Fibroblast of the aortic adventitia (primary cell): ENCODE data around the gene MCC. TPM values are rescaled to one million over a fixed set of nuclear protein-coding genes. Genes with fewer than 3 reads are reported as not detected.

Experiments used
- DNase-seq: peaks from one replicate; pipeline ENCODE4 v3.0.0-alpha.2; 2010; ENCODE audit warnings: low read depth
- H3K4me3 ChIP-seq: 2 replicates; pipeline ENCODE4 v1.5.1; 2011; ENCODE audit warnings: low read depth, mild to moderate bottlenecking, control low read depth, low read length, moderate library complexity
- CTCF ChIP-seq: IDR thresholded peaks from 2 replicates; pipeline ENCODE4 v1.5.1; 2011; ENCODE audit warnings: mild to moderate bottlenecking, low read length, control low read depth, inconsistent platforms; ENCODE audit not compliant: insufficient read depth
- total RNA-seq: library from RNA; depleted of rRNA; stranded (reverse); fragments of >200 nt; gene quantifications from 2 replicates; pipeline ENCODE4 v1.2.3, GENCODE V29; 2012; ENCODE audit warnings: low replicate concordance

The MCC gene
- total RNA-seq, 1 donor = 62.4 TPM

GRCh38 chr5:113223315-113223714 lies 264.9 kb downstream of the MCC start:
- no peak for TF ChIP-seq CTCF

GRCh38 chr5:113221294-113222176 lies 266.7 kb downstream of the MCC start:
- no peak overlapping the region for H3K4me3 ChIP-seq
- DNase-seq = peak; percentile 75
- TF ChIP-seq CTCF = no peak

More at GRCh38 chr5:113223315-113223714, 264.9 kb downstream of the MCC start:
- no peak overlapping the region for H3K4me3 ChIP-seq
- no peak for DNase-seq

- DNase-seq = no peak
- no peak for TF ChIP-seq CTCF
These were observed 268.6 kb downstream of the MCC start for GRCh38 chr5:113219695-113220094.

GRCh38 chr5:113218906-113219517 lies 269.2 kb downstream of the MCC start:
- no peak for TF ChIP-seq CTCF
- no peak overlapping the region for H3K4me3 ChIP-seq
- DNase-seq = no peak

More at GRCh38 chr5:113219695-113220094, 268.6 kb downstream of the MCC start:
- H3K4me3 ChIP-seq = no peak overlapping the region

- no peak for TF ChIP-seq CTCF
- DNase-seq = no peak
- H3K4me3 ChIP-seq = no peak overlapping the region
These were observed 270.1 kb downstream of the MCC start for GRCh38 chr5:113218200-113218599.

GRCh38 chr5:113217619-113218184 lies 270.6 kb downstream of the MCC start:
- DNase-seq = no peak
- no peak overlapping the region for H3K4me3 ChIP-seq
- no peak for TF ChIP-seq CTCF
